ENCODE results near the gene FUT2.
"Not testable (repeated sequence)": the region's sequence is repeated elsewhere in the genome, so short reads cannot be mapped to it uniquely, and the experiment has no call there.

Gene FUT2

DNA sequence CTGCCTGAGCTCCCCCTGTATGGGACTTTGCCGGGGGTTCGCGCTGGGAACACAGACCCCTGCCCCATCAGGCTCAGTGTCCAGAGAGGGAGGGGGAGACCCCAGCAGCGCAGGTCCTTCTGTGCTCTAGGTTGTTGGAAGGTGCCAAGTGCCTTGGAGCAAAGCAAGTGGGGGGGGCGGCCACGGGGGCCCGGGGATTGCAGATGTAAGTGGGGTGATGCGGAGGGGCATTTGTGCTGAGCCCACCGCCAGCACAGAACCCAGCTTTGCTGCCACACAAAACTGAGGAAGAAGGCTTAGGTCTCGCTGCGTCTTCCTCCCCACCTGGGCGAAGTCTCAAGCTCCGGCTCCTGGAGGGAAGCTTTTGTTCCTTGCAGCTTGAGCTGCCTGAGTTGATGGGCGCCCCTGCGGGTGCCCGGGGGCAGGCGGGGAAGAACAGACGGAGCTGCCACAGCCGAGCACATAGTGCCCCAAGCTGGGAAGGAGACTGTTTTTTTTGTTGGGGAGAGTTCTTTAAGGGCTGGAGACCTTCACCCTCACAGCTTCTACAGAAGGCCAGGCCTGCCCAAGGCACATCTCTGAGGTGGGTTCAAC is 21.5 kb upstream of the FUT2 start:
- no peak overlapping the region for H3K27ac ChIP-seq
- no peaks in the 10 kb centered on the region for H3K36me3 ChIP-seq (ENCODE audit: insufficient read depth, low read length)
- H3K9me3 ChIP-seq (ENCODE audit: low read depth, low read length): no peaks in the 10 kb centered on the region
- no peak overlapping the region for H3K9ac ChIP-seq (ENCODE audit: insufficient read length)
- H3K4me3 ChIP-seq: no peak overlapping the region
- no peak for DNase-seq (ENCODE audit: low read depth, low spot score)
- TF ChIP-seq FOXP2 (optimal IDR thresholded peaks at IDR 0.05; ENCODE audit: control extremely low read depth, extremely low read length, insufficient read depth) (no peak), POLR2AphosphoS5 (IDR thresholded peaks at IDR 0.05; ENCODE audit: borderline replicate concordance, low read depth, low read length) (no peak), EZH2 (IDR thresholded peaks at IDR 0.05) (no peak)

- peak; percentile 62 for DNase-seq (ENCODE audit: low read depth, low spot score)
- Histone ChIP-seq H3K36me3 (ENCODE audit: insufficient read depth, low read length) (no peaks in the 10 kb centered on the region), H3K9ac (ENCODE audit: insufficient read length) (no peak overlapping the region), H3K4me3 (no peak overlapping the region), H3K27ac (no peak overlapping the region), H3K9me3 (ENCODE audit: low read depth, low read length) (no peaks in the 10 kb centered on the region)
- TF ChIP-seq EZH2 (IDR thresholded peaks at IDR 0.05) (no peak), POLR2AphosphoS5 (IDR thresholded peaks at IDR 0.05; ENCODE audit: borderline replicate concordance, low read depth, low read length) (no peak), FOXP2 (optimal IDR thresholded peaks at IDR 0.05; ENCODE audit: control extremely low read depth, extremely low read length, insufficient read depth) (no peak)
Observed at GRCh38 chr19:48674921-48675824, 20.6 kb upstream of the FUT2 start.

DNA sequence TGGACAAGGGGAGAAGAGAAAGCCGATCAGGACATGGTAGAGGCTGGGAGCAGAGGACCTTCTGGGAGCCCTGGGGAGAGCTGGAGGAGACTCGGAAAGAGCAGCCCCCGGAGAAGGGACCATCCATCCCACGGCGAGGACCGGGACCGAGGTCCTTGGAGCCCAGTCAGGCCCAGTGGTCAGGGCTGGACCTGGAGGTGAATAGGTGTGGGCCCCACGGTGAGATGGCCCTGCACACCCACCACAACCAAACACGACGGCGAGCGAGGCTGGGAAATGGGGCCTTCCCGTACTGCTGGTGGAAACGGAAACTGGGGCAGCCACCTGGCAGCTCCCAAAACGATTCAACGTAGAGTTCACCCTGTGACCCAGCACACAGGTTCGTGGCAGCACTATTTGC is 19.3 kb upstream of the FUT2 start:
- no peak overlapping the region for H3K4me3 ChIP-seq
- H3K9ac ChIP-seq (ENCODE audit: insufficient read length): no peak overlapping the region
- DNase-seq (ENCODE audit: low read depth, low spot score): no peak
- H3K36me3 ChIP-seq (ENCODE audit: insufficient read depth, low read length): no peaks in the 10 kb centered on the region
- no peaks in the 10 kb centered on the region for H3K9me3 ChIP-seq (ENCODE audit: low read depth, low read length)
- TF ChIP-seq FOXP2 (optimal IDR thresholded peaks at IDR 0.05; ENCODE audit: control extremely low read depth, extremely low read length, insufficient read depth) (no peak), POLR2AphosphoS5 (IDR thresholded peaks at IDR 0.05; ENCODE audit: borderline replicate concordance, low read depth, low read length) (no peak), EZH2 (IDR thresholded peaks at IDR 0.05) (no peak)
- no peak overlapping the region for H3K27ac ChIP-seq

DNA sequence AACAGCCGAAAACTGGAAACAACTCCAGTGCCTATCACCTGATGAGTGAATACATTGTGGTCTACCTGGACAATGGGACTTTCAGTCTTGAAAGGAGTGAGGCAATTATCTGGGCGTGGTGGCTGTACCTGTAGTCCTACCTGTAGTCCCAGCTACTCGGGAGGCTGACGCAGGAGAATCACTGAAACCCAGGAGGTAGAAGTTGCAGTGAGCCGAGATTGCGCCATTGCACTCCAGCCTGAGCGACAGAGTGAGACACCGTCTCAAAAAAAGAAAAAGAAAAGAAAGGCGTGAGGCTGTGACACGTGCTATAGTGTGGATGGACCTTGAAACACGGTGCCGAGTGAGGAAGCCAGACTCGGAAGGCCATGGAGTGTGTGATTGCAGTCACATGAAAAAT is 18.9 kb upstream of the FUT2 start:
- TF ChIP-seq EZH2 (IDR thresholded peaks at IDR 0.05) (no peak), FOXP2 (optimal IDR thresholded peaks at IDR 0.05; ENCODE audit: control extremely low read depth, extremely low read length, insufficient read depth) (no peak), POLR2AphosphoS5 (IDR thresholded peaks at IDR 0.05; ENCODE audit: borderline replicate concordance, low read depth, low read length) (no peak)

DNA sequence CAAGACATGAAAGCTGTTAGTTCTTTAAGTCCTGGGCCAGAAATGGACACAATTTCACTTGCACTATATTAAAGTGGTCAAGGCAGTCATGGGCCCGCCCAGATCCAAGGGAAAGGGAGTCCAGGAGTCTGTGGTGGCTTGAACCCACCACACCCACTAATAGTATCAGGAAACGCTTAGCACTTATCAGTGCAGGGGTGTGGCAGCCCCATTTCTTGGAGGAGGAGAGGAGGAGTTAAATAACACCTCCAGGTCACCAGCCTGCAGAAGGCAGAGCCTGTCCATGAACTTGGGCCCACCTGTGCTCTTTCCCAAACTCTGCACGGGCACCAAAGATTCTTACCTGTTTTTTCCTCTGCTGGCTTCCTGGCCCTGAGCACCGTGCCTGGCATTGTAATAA is 17.6 kb upstream of the FUT2 start:
- Histone ChIP-seq H3K4me3 (no peak overlapping the region), H3K27ac (no peak overlapping the region), H3K9me3 (ENCODE audit: low read depth, low read length) (no peaks in the 10 kb centered on the region), H3K36me3 (ENCODE audit: insufficient read depth, low read length) (no peaks in the 10 kb centered on the region), H3K9ac (ENCODE audit: insufficient read length) (no peak overlapping the region)
- no peak for TF ChIP-seq FOXP2 (optimal IDR thresholded peaks at IDR 0.05; ENCODE audit: control extremely low read depth, extremely low read length, insufficient read depth)
- no peak for TF ChIP-seq EZH2 (IDR thresholded peaks at IDR 0.05)
- no peak for TF ChIP-seq POLR2AphosphoS5 (IDR thresholded peaks at IDR 0.05; ENCODE audit: borderline replicate concordance, low read depth, low read length)
- DNase-seq (ENCODE audit: low read depth, low spot score): no peak

More for the DNA sequence above, 18.9 kb upstream of the FUT2 start:
- no peak overlapping the region for H3K4me3 ChIP-seq
- H3K9me3 ChIP-seq (ENCODE audit: low read depth, low read length): no peaks in the 10 kb centered on the region
- no peak overlapping the region for H3K9ac ChIP-seq (ENCODE audit: insufficient read length)
- H3K27ac ChIP-seq: no peak overlapping the region
- no peak for DNase-seq (ENCODE audit: low read depth, low spot score)
- H3K36me3 ChIP-seq (ENCODE audit: insufficient read depth, low read length): no peaks in the 10 kb centered on the region

DNA sequence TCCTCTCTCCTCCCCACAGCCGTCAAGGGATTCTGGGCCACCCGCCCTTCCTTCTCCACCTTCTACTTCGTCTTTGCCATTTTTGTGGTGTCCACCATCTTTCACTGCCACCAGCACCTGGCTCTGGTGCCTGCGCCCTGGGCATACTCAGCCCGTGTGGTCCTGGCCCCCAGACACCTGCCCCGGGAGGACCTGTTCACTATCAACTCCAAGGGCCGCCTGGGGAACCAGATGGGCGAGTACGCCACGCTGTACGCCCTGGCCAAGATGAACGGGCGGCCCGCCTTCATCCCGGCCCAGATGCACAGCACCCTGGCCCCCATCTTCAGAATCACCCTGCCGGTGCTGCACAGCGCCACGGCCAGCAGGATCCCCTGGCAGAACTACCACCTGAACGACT is 15.8 kb upstream of the FUT2 start:
- not testable (repeated sequence) for H3K9me3 ChIP-seq (ENCODE audit: low read depth, low read length); H3K36me3 ChIP-seq (ENCODE audit: insufficient read depth, low read length); H3K9ac ChIP-seq (ENCODE audit: insufficient read length); H3K27ac ChIP-seq; H3K4me3 ChIP-seq; DNase-seq (ENCODE audit: low read depth, low spot score)

DNA sequence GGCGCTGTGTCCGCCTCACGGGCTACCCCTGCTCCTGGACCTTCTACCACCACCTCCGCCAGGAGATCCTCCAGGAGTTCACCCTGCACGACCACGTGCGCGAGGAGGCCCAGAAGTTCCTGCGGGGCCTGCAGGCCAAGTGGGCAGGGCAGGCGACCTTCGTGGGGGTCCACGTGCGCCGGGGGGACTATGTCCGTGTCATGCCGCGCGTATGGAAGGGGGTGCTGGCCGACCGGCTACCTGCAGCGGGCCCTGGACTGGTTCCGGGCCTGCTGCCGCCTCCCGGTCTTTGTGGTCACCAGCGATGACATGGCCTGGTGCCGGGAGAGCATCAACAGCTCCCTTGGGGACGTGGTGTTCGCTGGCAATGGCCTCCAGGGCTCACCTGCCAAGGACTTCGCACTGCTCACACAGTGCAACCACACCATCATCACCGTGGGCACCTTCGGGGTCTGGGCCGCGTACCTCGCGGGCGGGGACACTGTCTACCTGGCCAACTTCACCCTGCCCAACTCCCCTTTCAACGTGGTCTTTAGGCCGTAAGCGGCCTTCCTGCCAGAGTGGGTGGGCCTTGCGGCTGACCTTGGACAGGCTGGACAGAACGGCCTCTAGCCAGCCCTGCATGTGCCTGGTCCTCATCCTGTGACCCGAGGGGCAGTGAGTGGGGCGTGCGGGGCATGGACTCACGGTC is 15.2 kb upstream of the FUT2 start:
- Histone ChIP-seq H3K9me3 (ENCODE audit: low read depth, low read length) (no peaks in the 10 kb centered on the region), H3K27ac (no peak overlapping the region), H3K4me3 (no peak overlapping the region), H3K36me3 (ENCODE audit: insufficient read depth, low read length) (no peaks in the 10 kb centered on the region), H3K9ac (ENCODE audit: insufficient read length) (no peak overlapping the region)
- TF ChIP-seq FOXP2 (optimal IDR thresholded peaks at IDR 0.05; ENCODE audit: control extremely low read depth, extremely low read length, insufficient read depth): no peak
- no peak for TF ChIP-seq POLR2AphosphoS5 (IDR thresholded peaks at IDR 0.05; ENCODE audit: borderline replicate concordance, low read depth, low read length)
- no peak for TF ChIP-seq EZH2 (IDR thresholded peaks at IDR 0.05)
- no peak for DNase-seq (ENCODE audit: low read depth, low spot score)

DNA sequence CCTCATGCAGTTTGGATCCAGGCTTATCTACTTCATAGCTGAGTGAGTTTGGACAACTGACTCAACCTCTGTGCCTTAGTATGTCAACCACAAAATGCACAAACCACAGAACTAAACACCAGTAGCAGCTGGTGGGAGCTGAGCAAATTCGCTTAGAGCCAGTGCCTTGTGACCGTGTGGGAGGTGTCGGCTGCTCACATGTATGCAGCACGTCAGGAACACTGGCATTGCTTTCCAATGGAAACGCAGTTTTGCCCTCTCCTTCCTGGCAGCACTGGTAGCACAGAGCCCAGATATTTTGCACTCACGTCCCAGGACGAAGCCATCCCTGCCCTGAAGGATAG is 14.7 kb upstream of the FUT2 start:
- H3K4me3 ChIP-seq: no peak overlapping the region
- no peaks in the 10 kb centered on the region for H3K9me3 ChIP-seq (ENCODE audit: low read depth, low read length)
- no peaks in the 10 kb centered on the region for H3K36me3 ChIP-seq (ENCODE audit: insufficient read depth, low read length)
- TF ChIP-seq POLR2AphosphoS5 (IDR thresholded peaks at IDR 0.05; ENCODE audit: borderline replicate concordance, low read depth, low read length) (no peak), FOXP2 (optimal IDR thresholded peaks at IDR 0.05; ENCODE audit: control extremely low read depth, extremely low read length, insufficient read depth) (no peak)
- no peak overlapping the region for H3K27ac ChIP-seq
- no peak for DNase-seq (ENCODE audit: low read depth, low spot score)
- H3K9ac ChIP-seq (ENCODE audit: insufficient read length): no peak overlapping the region

Measured in SK-N-MC (cell line).